GM23248 (cell line): ENCODE results near the gene DNMT3L. TPM values are rescaled to one million over a fixed set of nuclear protein-coding genes. Genes with fewer than 3 reads are reported as not detected.

Experiments used
- DNase-seq: peaks from one replicate; pipeline ENCODE4 v3.0.0-alpha.2; 2015
- H2AFZ ChIP-seq: fragments of 200-600 bp; sonication (generic); 2 replicates; pipeline ENCODE4 v1.6.1; 2016; ENCODE audit warnings: antibody characterized with exemption
- H3F3A ChIP-seq: fragments of 200-600 bp; sonication (generic); 2 replicates; pipeline ENCODE4 v1.6.1; 2016; ENCODE audit warnings: mild to moderate bottlenecking, antibody characterized with exemption, mixed run types; ENCODE audit not compliant: insufficient read depth
- H3K27ac ChIP-seq: fragments of 200-600 bp; sonication (generic); 2 replicates; pipeline ENCODE4 v1.5.1; 2016; ENCODE audit warnings: mild to moderate bottlenecking
- H3K27me3 ChIP-seq: fragments of 200-600 bp; sonication (generic); replicated peaks from 2 replicates; pipeline ENCODE4 v1.6.1; 2016; ENCODE audit warnings: mild to moderate bottlenecking; ENCODE audit not compliant: insufficient read depth
- H3K36me3 ChIP-seq: fragments of 200-600 bp; sonication (generic); 2 replicates; pipeline ENCODE4 v1.6.1; 2016; ENCODE audit warnings: low read depth, mild to moderate bottlenecking
- H3K4me1 ChIP-seq: fragments of 200-600 bp; sonication (generic); 2 replicates; pipeline ENCODE4 v1.6.1; 2016; ENCODE audit warnings: mild to moderate bottlenecking; ENCODE audit not compliant: insufficient read depth
- H3K4me2 ChIP-seq: fragments of 200-600 bp; sonication (generic); one replicate; pipeline ENCODE4 v1.6.1; 2016; ENCODE audit warnings: mild to moderate bottlenecking; ENCODE audit not compliant: unreplicated experiment
- H3K4me3 ChIP-seq: fragments of 200-600 bp; sonication (generic); 2 replicates; pipeline ENCODE4 v1.5.1; 2016; ENCODE audit warnings: mild to moderate bottlenecking
- H3K79me2 ChIP-seq: fragments of 200-600 bp; sonication (generic); 2 replicates; pipeline ENCODE4 v1.6.1; 2016; ENCODE audit warnings: mild to moderate bottlenecking; ENCODE audit not compliant: insufficient read depth
- H3K9ac ChIP-seq: fragments of 200-600 bp; sonication (generic); 2 replicates; pipeline ENCODE4 v1.6.1; 2016; ENCODE audit warnings: mild to moderate bottlenecking
- H3K9me2 ChIP-seq: fragments of 200-600 bp; sonication (generic); 2 replicates; pipeline ENCODE4 v1.6.1; 2016; ENCODE audit warnings: mixed run types, mild to moderate bottlenecking, moderate library complexity; ENCODE audit not compliant: insufficient read depth
- H3K9me3 ChIP-seq: fragments of 200-600 bp; sonication (generic); one replicate; pipeline ENCODE4 v1.6.1; 2017; ENCODE audit warnings: low read depth
- H4K20me1 ChIP-seq: fragments of 200-600 bp; sonication (generic); 2 replicates; pipeline ENCODE4 v1.6.0; 2016; ENCODE audit not compliant: insufficient read depth
- EZH2 ChIP-seq: fragments of 200-600 bp; sonication (generic); IDR thresholded peaks from 2 replicates; pipeline ENCODE4 v1.6.1; 2018; ENCODE audit warnings: antibody characterized with exemption, mild to moderate bottlenecking; ENCODE audit not compliant: insufficient read depth, poor library complexity, severe bottlenecking
- EZH2phosphoT487 ChIP-seq: fragments of 200-600 bp; sonication (generic); IDR thresholded peaks from 2 replicates; pipeline ENCODE4 v1.6.1; 2018; ENCODE audit warnings: antibody characterized with exemption, moderate library complexity, mild to moderate bottlenecking, low read depth; ENCODE audit not compliant: insufficient read depth
- WGBS, 2 experiments: methylation state at CpG; one replicate each; pipeline ENCODE4 v1.1.6; 2015 to 2017; ENCODE audit warnings: low lambda C conversion rate in 2 of 2, low coverage in 1 of 2; ENCODE audit errors: missing lambda C conversion rate in 2 of 2; 5-methylcytosine and 5-hydroxymethylcytosine counted together
- in situ Hi-C: fragments of 300-500 bp; cut with MboI; formaldehyde crosslinking; loops from 2 replicates; pipeline ENCODE4 v1.15.0; 2020
- polyA plus RNA-seq: library from polyadenylated mRNA; unstranded; fragments of >200 nt; fragmentation: Nextera tagmentation; extraction: Ambion mirVana; gene quantifications from 2 replicates; pipeline ENCODE4 v1.2.1, GENCODE V29; 2016
- total RNA-seq: library from RNA; depleted of rRNA; stranded (reverse); fragments of >200 nt; shearing (Covaris generic); gene quantifications from 2 replicates; pipeline ENCODE4 v1.2.3, GENCODE V29; 2014

Gene DNMT3L
- total and polyA plus RNA-seq, 2 experiments from 2014 or later = not detected

- H3K4me3 ChIP-seq = no peak overlapping the region
- H3K79me2 ChIP-seq = no peaks in the 10 kb centered on the region
- WGBS, 2 experiments = 83% methylated on average over 15 to 16 of the region's 16 CpGs
- no peaks in the 10 kb centered on the region for H3F3A ChIP-seq
- no peak for DNase-seq
- no peaks in the 10 kb centered on the region for H3K27me3 ChIP-seq
- H4K20me1 ChIP-seq = no peaks in the 10 kb centered on the region
- H3K9ac ChIP-seq = no peak overlapping the region
- H3K36me3 ChIP-seq = no peaks in the 10 kb centered on the region
- no peaks in the 10 kb centered on the region for H3K9me3 ChIP-seq
- H2AFZ ChIP-seq = no peak overlapping the region
- in situ Hi-C loops = no loop called here
- H3K9me2 ChIP-seq = no peaks in the 10 kb centered on the region
- H3K4me2 ChIP-seq = no peak overlapping the region
- TF ChIP-seq EZH2phosphoT487 (no peak), EZH2 (no peak)
- no peaks in the 10 kb centered on the region for H3K4me1 ChIP-seq
- H3K27ac ChIP-seq = no peak overlapping the region
Observed at GRCh38 chr21:44290327-44291077, 28.8 kb upstream of the DNMT3L start.

- Histone ChIP-seq H4K20me1 (no peaks in the 10 kb centered on the region), H2AFZ (no peak overlapping the region), H3K4me3 (no peak overlapping the region), H3K79me2 (no peaks in the 10 kb centered on the region), H3K9me3 (no peaks in the 10 kb centered on the region), H3F3A (no peaks in the 10 kb centered on the region), H3K4me2 (no peak overlapping the region), H3K36me3 (no peaks in the 10 kb centered on the region), H3K27me3 (no peaks in the 10 kb centered on the region), H3K27ac (no peak overlapping the region), H3K9me2 (no peaks in the 10 kb centered on the region), H3K4me1 (no peaks in the 10 kb centered on the region), H3K9ac (no peak overlapping the region)
- 73 to 77% methylated on average over 20 to 22 of the region's 24 CpGs for WGBS, 2 experiments
- TF ChIP-seq EZH2 = no peak
- no peak for TF ChIP-seq EZH2phosphoT487
- in situ Hi-C loops = no loop called here
- DNase-seq = no peak
Observed at GRCh38 chr21:44289381-44290010, 27.8 kb upstream of the DNMT3L start.

- no peak for DNase-seq
- no peak overlapping the region for H3K4me3 ChIP-seq
- no peaks in the 10 kb centered on the region for H3F3A ChIP-seq
- no peaks in the 10 kb centered on the region for H3K4me1 ChIP-seq
- H3K36me3 ChIP-seq = no peaks in the 10 kb centered on the region
- no peak overlapping the region for H3K27ac ChIP-seq
- H4K20me1 ChIP-seq = no peaks in the 10 kb centered on the region
- H3K79me2 ChIP-seq = no peaks in the 10 kb centered on the region
- 76 to 78% methylated on average over 19 to 23 of the region's 23 CpGs for WGBS, 2 experiments
- H3K9ac ChIP-seq = no peak overlapping the region
- H3K9me3 ChIP-seq = no peaks in the 10 kb centered on the region
- H3K4me2 ChIP-seq = no peak overlapping the region
- H2AFZ ChIP-seq = no peak overlapping the region
- H3K9me2 ChIP-seq = no peaks in the 10 kb centered on the region
- H3K27me3 ChIP-seq = no peaks in the 10 kb centered on the region
- TF ChIP-seq EZH2 (no peak), EZH2phosphoT487 (no peak)
- in situ Hi-C loops = no loop called here
Observed at GRCh38 chr21:44288251-44289110, 26.8 kb upstream of the DNMT3L start.

- in situ Hi-C loops = no loop called here
- H3K9me2 ChIP-seq = no peaks in the 10 kb centered on the region
- H3K4me1 ChIP-seq = no peaks in the 10 kb centered on the region
- H3K27me3 ChIP-seq = no peaks in the 10 kb centered on the region
- H3K27ac ChIP-seq = no peak overlapping the region
- no peak overlapping the region for H3K4me3 ChIP-seq
- no peaks in the 10 kb centered on the region for H4K20me1 ChIP-seq
- no peak overlapping the region for H2AFZ ChIP-seq
- H3K4me2 ChIP-seq = no peak overlapping the region
- DNase-seq = no peak
- H3K36me3 ChIP-seq = no peaks in the 10 kb centered on the region
- no peak for TF ChIP-seq EZH2phosphoT487
- no peak for TF ChIP-seq EZH2
- 54 to 80% methylated on average over 13 to 31 of the region's 31 CpGs for WGBS, 2 experiments
- H3K9ac ChIP-seq = no peak overlapping the region
- no peaks in the 10 kb centered on the region for H3F3A ChIP-seq
- no peaks in the 10 kb centered on the region for H3K79me2 ChIP-seq
- no peaks in the 10 kb centered on the region for H3K9me3 ChIP-seq
Observed at GRCh38 chr21:44286716-44287632, 25.3 kb upstream of the DNMT3L start.
